Endothelial cell (in vitro differentiated cells): ENCODE data around the gene BARHL2. TPM values are rescaled to one million over a fixed set of nuclear protein-coding genes. Genes with fewer than 3 reads are reported as not detected.

Experiments
- DNase-seq: peaks from one replicate; pipeline ENCODE4 v3.0.0; 2021; ENCODE audit warnings: low spot score
- H3K27ac Mint-ChIP-seq: one replicate; pipeline ENCODE4 v1.8.0; 2021; ENCODE audit warnings: mixed read lengths, inconsistent platforms; ENCODE audit not compliant: unreplicated experiment
- H3K27me3 Mint-ChIP-seq: one replicate; pipeline ENCODE4 v1.8.0; 2021; ENCODE audit warnings: mild to moderate bottlenecking, moderate library complexity, mixed read lengths, inconsistent platforms; ENCODE audit not compliant: unreplicated experiment
- H3K36me3 Mint-ChIP-seq: one replicate; pipeline ENCODE4 v1.8.0; 2021; ENCODE audit warnings: mild to moderate bottlenecking, low read depth, mixed read lengths, inconsistent platforms; ENCODE audit not compliant: unreplicated experiment
- H3K4me1 Mint-ChIP-seq: one replicate; pipeline ENCODE4 v1.8.0; 2021; ENCODE audit warnings: mild to moderate bottlenecking, mixed read lengths, inconsistent platforms; ENCODE audit not compliant: unreplicated experiment
- H3K4me3 Mint-ChIP-seq: one replicate; pipeline ENCODE4 v1.8.0; 2021; ENCODE audit warnings: mild to moderate bottlenecking, mixed read lengths, inconsistent platforms; ENCODE audit not compliant: unreplicated experiment
- H3K9me3 Mint-ChIP-seq: one replicate; pipeline ENCODE4 v1.8.0; 2021; ENCODE audit warnings: mixed read lengths, inconsistent platforms; ENCODE audit not compliant: unreplicated experiment
- CTCF ChIP-seq: fragments of 200-600 bp; sonication (generic); IDR thresholded peaks from one replicate; pipeline ENCODE4 v1.5.0; 2021; ENCODE audit warnings: antibody characterized with exemption; ENCODE audit not compliant: unreplicated experiment
- total RNA-seq: library from RNA; stranded (reverse); fragmentation: NEBNext Ultra II Directional; extraction: Animal tissue kit (Norgen Biotek cat#: 25700); gene quantifications from one replicate; pipeline ENCODE4 v1.2.1, GENCODE V29; 2021; ENCODE audit not compliant: unreplicated experiment

Gene BARHL2
- total RNA-seq, 1 donor from 2014 or later, result not detected

GRCh38 chr1:90761156-90761555 lies 44.1 kb upstream of the BARHL2 start:
- H3K36me3 Mint-ChIP-seq, result no peaks in the 10 kb centered on the region
- no peaks in the 10 kb centered on the region for H3K4me1 Mint-ChIP-seq
- no peak overlapping the region for H3K27ac Mint-ChIP-seq
- H3K27me3 Mint-ChIP-seq, result no peaks in the 10 kb centered on the region
- no peak overlapping the region for H3K4me3 Mint-ChIP-seq
- TF ChIP-seq CTCF, result no peak
- H3K9me3 Mint-ChIP-seq, result no peaks in the 10 kb centered on the region
- DNase-seq, result no peak

GRCh38 chr1:90753556-90753955 lies 36.5 kb upstream of the BARHL2 start:
- H3K4me3 Mint-ChIP-seq, result no peak overlapping the region
- no peak for TF ChIP-seq CTCF
- DNase-seq, result no peak
- no peak overlapping the region for H3K27ac Mint-ChIP-seq
- peaks cover 29% of the 10 kb centered on the region for H3K4me1 Mint-ChIP-seq
- H3K36me3 Mint-ChIP-seq, result no peaks in the 10 kb centered on the region
- H3K27me3 Mint-ChIP-seq, result no peaks in the 10 kb centered on the region
- no peaks in the 10 kb centered on the region for H3K9me3 Mint-ChIP-seq

GRCh38 chr1:90748668-90749067 lies 31.6 kb upstream of the BARHL2 start:
- no peak for DNase-seq
- Mint-ChIP-seq H3K9me3 (no peaks in the 10 kb centered on the region), H3K27me3 (no peaks in the 10 kb centered on the region), H3K36me3 (no peaks in the 10 kb centered on the region), H3K4me1 (peaks cover 23% of the 10 kb centered on the region), H3K4me3 (no peak overlapping the region), H3K27ac (no peak overlapping the region)
- no peak for TF ChIP-seq CTCF

GRCh38 chr1:90746857-90747256 lies 29.8 kb upstream of the BARHL2 start:
- Mint-ChIP-seq H3K4me3 (no peak overlapping the region), H3K27me3 (no peaks in the 10 kb centered on the region), H3K9me3 (no peaks in the 10 kb centered on the region), H3K36me3 (no peaks in the 10 kb centered on the region), H3K27ac (no peak overlapping the region), H3K4me1 (peaks cover 10% of the 10 kb centered on the region)
- TF ChIP-seq CTCF, result no peak
- DNase-seq, result no peak

GRCh38 chr1:90745972-90746371 lies 28.9 kb upstream of the BARHL2 start:
- no peaks in the 10 kb centered on the region for H3K36me3 Mint-ChIP-seq
- H3K4me3 Mint-ChIP-seq, result no peak overlapping the region
- no peak for DNase-seq
- no peaks in the 10 kb centered on the region for H3K9me3 Mint-ChIP-seq
- H3K27me3 Mint-ChIP-seq, result no peaks in the 10 kb centered on the region
- TF ChIP-seq CTCF, result no peak
- peaks cover 10% of the 10 kb centered on the region for H3K4me1 Mint-ChIP-seq
- H3K27ac Mint-ChIP-seq, result no peak overlapping the region
